Measurements from ENCODE around the gene SPATA2L.

Gene SPATA2L

DNA sequence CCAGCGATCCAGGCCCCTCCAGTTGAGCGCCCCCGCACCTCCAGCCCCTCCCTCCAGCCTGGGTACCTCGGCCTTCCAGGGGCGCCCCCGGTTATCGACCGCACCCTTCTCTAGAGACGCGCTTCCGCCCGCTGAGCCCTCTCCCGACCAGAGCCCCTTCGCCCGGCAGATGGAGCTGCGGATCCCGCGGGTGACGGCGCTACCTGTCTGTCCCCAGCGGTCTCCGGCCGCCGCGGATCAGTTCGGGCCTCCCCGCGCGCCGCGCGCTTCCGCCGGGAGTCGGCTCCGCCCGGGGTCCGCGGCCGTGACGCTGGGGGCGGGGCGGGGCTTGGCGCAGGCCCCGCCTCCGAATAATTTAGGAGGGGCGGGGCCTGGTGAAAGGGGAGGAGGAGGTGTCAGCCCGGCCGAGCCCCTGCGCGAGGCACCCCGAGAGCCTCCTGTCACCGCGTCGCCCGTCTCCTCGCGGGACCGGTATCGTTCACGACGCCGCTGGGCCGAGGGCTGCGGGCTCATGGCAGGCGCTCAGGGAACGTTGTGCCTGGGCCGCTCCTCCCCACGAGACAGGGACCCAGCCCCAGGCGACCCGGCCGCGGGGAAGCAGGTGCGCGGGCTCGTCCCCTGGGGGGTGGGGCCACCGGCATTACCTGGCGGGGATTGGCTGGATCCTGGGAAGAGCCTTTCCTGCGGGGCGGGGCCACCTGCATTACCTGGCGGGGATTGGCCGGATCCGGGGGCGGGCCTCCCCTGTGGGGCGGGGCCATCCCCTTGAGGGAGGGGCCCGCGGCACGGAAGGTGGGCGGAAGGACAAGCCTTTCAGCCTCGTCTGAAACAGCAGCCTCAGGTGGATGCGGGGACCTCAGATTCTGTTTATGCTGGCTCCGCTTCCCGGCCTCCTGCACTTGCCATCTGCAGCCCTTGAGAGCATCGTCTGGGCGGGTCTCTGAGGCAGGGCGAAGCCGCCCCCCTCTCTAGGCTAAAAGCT, at the start of gene SPATA2L:
SPATA2L (minus strand) TSS at position 281 of the 982 bp plus-strand sequence. CDS start 473 bp downstream, outside the sequence.
- peak in 49 of 51 donors; percentile 27 to 90 (median 77) for DNase-seq

DNA sequence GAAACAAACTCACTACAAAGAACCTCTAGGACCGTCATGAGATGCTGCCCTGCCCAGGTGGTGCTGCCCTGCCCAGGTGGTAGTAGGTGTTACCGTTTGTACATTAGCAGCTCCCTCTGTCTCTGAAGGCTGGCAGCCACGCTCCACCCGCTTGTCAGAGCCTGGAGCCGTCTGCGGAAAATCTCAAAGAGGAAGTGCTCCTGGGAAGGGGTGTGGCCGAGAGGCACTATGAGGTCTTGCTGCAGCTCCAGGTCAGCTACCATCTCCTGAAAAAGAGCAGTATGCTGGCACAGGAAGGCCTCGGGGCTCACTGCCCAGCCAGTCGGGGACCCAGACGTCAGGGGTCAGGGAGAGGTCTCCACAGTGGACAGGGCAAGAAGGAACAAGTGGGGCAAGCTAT, 48.1 kb upstream of the SPATA2L start:
- peak in 6 of 51 donors; percentile 9 to 22 (median 12) for DNase-seq

DNA sequence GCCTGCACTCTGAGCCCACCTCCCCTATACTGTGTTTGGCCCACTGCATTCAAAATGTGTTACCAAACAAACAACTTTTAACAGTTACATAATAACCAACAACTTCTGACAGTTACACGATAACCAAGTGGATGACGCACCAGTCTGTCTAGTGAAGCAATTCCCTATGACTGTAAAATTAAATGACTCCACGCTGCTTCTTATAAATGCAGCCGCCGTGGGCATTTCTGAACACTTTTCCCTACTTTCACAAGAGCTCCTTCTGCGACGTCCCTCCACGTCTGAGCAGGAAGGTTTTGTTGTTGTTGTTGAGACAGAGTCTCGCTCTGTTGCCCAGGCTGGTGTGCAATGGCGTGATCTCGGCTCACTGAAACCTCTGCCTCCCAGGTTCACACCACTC, 47.4 kb upstream of the SPATA2L start:
- DNase-seq = no peak

DNA sequence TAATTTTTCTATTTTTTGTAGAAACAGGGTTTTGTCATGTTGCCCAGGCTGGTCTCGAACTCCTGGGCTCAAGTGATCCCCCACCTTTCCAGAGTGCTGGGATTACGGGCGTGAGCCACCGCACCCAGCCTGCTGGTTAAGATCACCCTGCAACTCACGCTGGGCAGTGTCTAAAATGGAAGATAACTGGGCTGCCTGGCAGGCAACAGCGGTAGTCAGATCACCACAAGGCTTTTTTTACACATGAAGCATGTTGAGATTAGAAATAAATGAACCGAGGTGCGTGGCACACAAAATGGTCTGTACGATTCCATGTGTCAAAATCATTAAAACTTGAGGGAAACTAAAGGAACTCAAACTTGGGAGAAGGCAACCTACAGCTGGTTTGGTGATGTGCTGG, 46.6 kb upstream of the SPATA2L start:
- DNase-seq = no peak

- no peak for DNase-seq
Observed at GRCh38 chr16:89746043-89746442, 44.5 kb upstream of the SPATA2L start.

DNA sequence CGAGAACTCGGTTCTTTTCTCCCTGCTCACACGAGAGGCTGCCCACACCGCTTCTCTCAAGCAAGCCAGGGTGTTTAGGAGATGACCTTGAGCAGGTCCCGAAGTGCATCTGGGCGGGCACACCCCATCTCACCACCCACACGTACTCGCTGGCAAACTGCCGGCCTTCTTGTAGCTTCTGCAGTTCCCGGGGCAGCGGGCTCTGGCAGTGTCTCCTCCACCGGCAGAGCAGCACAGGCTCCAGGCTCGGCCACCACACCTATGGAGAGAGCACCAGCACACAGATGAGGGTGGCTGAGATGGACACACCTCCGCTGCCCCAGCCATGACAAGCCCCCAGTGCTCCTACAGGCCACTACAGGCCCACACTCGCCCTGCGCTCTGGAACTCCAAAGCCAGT, 43.3 kb upstream of the SPATA2L start:
- DNase-seq = no peak

DNA sequence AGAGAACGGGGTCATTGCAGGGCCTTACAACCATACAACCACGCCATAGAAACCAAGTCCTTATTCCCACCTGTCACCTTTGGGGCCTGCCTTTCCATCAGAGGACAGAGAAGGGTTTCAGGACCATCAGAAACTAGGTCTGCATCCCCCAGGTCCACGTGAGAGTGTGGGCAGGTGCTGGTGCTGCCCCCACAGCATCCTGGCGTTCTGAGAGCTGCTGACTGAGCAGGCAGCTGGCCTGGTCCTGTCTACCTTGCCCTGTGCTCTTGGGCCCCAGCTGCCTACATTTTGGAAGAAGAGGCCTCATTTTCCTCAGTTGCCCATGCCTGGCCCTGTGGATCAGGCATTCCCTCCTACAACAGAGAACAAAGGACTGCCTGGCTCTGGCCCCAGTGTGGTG, 41.4 kb upstream of the SPATA2L start:
- DNase-seq = no peak

GRCh38 chr16:89741342-89742014, 40.0 kb upstream of the SPATA2L start:
- DNase-seq = peak in 1 of 51 donors; percentile 11

- no peak for DNase-seq
Observed at GRCh38 chr16:89739383-89739782, 37.9 kb upstream of the SPATA2L start.

DNA sequence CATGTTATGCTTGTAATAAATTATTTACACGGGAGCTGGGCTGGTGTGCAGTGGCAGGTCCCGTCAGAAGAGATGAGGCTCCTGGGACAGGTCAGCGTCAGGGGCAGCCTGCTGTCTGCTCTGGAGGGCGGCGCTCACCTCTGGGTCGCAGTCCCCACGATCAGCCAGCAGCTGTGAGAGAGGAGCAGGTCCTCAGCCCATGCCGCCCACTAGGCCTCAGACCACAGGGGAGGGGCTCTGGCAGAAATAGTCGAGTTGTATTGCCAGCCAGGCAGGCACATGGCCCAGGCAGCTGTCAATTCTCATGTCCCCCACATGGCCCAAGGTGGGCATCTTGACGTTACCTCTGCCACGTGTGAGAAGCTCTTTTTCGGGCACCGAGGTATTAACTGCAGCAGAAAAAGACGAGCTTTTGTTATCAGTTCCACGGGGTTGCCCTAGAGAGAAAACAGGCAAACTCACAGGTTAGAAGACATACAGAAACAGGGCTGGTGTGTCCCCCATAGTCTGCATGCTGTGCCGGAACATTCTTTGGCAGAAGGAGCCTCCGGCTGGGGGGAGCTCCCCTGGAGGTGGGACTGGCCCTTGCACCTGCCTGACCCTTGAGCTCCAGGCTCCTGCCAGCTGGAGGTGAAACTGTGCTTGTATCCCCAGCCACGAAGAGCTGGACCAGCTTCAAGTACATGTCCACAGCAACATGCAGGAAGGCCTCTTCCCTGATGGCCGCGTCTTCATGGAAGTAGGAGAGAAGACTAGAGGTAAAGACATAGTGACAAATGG, 37.2 kb upstream of the SPATA2L start:
- no peak for DNase-seq

DNA sequence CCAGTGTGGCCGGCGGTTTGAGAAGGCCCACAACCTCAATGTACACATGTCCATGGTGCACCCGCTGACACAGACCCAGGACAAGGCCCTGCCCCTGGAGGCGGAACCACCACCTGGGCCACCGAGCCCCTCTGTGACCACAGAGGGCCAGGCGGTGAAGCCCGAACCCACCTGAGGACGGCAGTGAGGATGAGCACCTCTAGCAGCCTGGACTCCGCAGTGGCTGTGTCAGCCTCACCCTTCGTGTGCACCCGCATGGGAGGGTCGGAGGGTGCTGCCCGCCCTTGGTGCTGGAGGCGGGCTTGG, 36.5 kb upstream of the SPATA2L start:
- no peak for DNase-seq

- DNase-seq = no peak
Observed at GRCh38 chr16:89737341-89738071, 36.0 kb upstream of the SPATA2L start.

GRCh38 chr16:89736554-89736953, 35.0 kb upstream of the SPATA2L start:
- no peak for DNase-seq

DNA sequence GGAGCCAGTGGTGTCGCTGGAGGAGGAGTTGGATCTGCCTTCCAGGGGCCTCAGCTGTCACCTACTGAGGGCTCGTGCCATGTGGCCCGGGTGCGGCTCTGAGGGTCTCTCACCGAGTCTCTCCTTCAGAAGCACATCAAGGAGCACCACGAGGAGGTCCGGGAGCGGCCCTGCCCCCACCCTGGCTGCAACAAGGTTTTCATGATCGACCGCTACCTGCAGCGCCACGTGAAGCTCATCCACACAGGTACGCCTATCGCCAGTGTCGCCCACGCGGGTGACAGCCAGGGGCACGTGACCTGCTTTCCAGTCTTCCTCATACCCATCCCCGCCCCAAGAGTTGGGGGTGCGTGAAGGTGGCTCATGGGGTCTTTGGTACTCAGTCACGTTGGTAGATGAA, 32.3 kb upstream of the SPATA2L start:
- DNase-seq = no peak

- DNase-seq = no peak
Observed at GRCh38 chr16:89733322-89733721, 31.8 kb upstream of the SPATA2L start.

- DNase-seq = no peak
Observed at GRCh38 chr16:89732918-89733242, 31.4 kb upstream of the SPATA2L start.

DNA sequence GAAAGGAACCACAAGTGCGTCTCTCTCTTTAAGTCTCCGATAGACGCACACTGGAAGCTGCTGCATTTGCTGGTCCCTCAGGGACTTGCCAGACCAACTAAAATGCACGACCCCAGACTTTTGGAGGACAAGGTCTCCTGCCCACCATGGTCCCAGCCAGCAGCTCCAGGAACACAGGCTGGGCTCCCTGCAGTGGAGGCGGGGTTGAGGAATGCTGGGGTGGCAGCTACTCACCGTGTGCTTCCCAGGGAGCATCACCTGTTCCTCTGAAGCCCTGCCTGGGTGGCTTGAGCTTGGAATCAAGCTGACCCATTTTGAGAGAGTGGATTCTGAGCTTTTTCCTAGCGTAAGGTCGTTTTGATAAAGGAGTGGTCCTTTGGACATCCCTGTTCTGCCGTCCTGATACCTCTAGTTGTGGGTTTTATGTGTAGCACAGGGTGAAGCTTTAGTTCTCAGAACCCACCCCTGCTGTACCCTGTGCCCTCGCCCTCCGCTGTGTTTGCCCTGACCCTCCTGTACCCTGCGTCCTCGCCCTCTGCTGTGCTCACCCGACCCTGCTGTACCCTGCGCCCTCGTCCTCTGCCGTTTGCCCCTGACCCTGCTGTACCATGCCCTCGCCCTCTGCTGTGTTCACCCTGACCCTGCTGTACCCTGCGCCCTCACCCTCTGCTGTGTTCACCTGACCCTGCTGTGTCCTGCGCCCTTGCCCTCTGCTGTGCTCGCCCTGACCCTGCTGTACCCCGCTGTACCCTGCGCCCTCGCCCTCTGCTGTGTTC, 30.8 kb upstream of the SPATA2L start:
- no peak for DNase-seq

- no peak for DNase-seq
Observed at GRCh38 chr16:89730610-89731234, 29.2 kb upstream of the SPATA2L start.

DNA sequence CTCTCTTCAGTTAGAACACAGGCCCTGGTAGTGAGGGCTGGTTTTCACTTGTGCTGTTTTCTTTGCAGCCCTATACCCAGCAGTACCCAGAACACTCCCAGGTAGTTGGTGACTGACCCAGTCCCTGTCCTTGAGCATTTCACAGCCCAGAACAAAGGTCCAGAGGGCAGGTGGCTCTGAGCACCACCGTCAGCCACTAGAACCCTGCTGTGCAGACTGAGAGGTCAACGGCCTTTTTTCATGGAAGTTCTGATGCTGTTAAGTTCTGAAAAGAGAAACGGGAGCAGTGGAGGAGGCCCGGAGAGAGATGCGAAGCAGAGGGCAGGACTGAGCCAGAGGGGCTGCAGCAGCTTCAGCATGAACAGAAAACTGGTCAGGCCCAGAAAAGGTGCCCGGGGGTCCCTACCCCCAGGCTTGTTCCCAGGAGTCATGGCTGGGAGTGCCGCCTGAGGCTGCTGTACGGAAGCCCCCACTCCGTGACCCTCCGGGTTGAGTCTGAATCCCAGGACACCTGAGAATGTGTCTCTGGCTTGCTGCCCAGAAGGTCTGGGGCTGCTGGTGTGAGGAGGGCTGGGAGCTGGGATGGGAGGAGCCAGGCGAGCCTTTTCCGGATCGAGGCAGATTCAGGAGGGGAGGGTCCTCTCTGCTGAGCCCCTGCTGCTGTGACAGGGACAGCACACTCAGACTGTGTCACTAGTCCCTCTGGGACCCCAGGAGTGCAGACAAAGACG, 28.5 kb upstream of the SPATA2L start:
- no peak for DNase-seq
